HG02588 (cell line): ENCODE results near the gene TECPR2.
"Not testable (repeated sequence)": the region's sequence is repeated elsewhere in the genome, so short reads cannot be mapped to it uniquely, and the experiment has no call there.

Experiments used
- ATAC-seq: cut with Tn5 transposase; IDR thresholded peaks from one replicate; pipeline ENCODE4 v1.9.1; 2021; ENCODE audit warnings: mild to moderate bottlenecking, moderate library complexity; ENCODE audit not compliant: unreplicated experiment

The TECPR2 gene

DNA sequence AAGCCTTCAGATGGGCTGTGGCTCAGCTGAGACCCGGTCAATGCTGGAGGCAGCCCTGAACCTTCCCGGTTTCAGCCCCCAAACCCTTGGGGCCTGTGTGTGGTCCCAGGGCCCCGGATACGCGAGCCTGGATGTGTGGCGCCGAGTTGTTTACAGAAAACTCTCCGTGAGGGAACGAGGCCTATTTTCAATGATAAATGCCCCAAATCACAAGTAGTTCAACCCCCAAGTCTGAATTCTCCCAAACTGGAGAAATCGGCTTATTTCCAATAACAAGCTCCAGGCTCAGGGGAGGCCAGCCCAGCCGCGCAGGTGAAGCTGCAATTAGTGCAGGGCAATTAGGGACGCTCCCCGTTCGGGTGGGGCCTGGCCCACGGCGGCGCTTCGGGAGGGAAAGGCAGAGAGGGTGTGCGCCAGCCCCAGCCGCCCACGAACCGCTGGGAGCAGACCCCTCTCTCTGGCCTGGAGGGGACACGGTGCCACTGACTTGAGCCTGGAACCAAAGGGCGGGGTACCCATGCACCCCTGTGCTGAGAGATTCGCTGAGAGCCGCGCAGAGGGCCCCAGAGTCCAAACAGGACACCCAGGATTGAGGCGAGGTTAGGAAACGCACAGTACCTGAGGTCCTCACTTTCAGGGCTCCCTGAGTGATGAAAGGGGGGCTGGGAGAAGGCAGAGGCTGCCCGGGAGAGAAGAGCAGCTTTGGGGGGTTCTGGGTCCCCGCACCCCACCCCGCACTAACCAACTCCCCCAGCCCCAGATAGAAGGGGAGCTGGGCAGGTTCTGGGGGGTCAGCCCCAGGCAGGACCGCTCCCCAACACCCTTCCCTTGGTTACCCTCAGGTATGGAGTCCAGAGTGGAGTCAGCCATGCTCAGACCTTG, 161.1 kb downstream of the TECPR2 start:
- ATAC-seq: peak; percentile 6

DNA sequence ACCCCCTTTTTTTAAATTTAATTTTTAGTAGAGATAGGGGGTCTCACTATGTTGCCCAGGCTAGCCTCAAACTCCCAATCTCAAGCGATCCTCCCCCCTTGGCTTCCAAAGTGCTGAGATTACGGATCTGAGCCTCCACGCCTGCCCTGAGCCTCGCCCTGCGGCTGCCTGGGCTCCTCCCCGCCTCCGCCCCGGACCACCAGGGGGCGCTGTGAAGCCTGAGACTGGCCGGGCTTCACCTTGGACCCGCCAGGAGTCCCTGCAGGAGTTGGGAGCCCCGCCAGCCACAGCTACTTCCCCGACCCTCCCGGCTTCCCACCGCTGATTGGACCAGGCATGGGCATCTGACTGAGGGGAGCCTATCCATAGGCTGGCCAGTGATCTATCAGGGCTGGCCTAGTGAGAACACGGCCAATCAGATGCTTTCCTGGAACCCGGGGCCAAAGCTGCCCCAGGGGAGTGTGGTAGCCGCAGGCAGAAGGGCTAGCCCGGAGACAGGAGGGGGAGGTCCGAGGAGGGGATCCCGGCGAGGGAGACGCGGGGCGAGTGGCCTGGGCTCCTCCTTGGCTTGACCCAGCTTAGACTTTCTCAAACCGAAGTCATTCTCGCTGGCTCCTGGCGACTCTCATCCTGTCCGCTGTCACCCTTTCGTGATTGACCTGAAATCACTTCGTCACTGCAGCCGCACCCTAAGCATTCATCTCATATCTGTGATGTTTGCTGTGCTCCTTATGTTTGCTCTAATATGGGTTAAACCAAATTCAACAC, 161.9 kb downstream of the TECPR2 start:
- ATAC-seq: peak; percentile 96

DNA sequence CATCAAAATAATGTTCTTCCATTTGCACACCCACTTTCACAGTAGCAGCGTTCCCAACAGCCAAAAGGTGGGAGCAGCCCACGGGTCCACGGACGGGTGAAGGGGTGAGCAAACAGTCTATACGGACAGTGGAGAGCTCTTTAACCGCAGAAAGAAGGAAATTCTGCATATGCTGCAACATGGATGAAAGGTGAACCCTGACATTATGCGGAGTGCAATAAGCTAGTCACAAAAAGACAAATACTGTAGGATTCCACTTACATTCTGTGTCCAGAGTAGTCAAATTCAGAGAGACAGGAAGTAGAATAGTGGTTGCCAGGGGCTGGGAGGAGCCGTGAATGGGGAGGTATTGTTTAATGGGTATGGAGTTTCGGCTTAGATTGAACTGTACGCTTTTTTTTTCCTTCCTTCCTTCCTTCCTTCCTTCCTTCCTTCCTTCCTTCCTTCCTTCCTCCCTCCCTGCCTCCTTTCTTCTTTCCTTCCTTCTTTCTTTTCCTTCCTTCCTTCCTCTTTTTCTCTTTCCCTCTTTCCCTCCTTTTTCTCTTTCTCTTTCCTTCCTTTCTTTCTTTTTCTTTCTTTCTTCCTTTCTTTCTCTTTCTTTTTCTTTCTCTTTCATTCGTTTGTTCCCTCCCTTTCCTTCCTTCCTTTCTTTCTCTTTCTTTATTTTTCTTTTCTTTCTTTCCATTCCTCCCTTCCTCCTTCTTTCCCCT, 162.6 kb downstream of the TECPR2 start:
- ATAC-seq: peak; percentile 4

DNA sequence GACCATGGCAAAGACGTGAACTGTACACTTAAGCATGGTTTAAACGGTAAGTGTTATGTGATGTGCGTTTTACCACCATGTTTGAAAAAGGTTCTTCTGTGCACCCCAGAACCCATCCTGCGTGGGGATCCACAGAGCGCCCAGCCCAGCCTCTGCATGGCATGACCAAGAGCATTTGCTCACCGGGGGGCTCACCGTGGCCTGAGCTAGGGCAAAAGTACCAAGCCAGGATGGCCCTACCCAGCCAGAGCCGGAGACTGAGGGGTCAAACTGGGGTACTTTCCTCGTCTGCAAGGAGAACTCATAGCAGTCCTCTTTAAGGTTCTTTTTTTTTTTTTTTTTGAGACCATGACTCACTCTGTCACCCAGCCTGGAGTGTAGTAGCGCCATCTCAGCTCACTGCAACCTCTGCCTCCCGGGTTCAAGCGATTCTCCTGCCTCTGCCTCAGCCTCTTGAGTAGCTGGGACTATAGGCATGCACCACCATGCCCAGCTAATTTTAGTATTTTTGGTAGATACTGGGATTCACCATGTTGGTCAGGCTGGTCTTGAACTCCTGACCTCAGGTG, 163.3 kb downstream of the TECPR2 start:
- ATAC-seq: no peak

DNA sequence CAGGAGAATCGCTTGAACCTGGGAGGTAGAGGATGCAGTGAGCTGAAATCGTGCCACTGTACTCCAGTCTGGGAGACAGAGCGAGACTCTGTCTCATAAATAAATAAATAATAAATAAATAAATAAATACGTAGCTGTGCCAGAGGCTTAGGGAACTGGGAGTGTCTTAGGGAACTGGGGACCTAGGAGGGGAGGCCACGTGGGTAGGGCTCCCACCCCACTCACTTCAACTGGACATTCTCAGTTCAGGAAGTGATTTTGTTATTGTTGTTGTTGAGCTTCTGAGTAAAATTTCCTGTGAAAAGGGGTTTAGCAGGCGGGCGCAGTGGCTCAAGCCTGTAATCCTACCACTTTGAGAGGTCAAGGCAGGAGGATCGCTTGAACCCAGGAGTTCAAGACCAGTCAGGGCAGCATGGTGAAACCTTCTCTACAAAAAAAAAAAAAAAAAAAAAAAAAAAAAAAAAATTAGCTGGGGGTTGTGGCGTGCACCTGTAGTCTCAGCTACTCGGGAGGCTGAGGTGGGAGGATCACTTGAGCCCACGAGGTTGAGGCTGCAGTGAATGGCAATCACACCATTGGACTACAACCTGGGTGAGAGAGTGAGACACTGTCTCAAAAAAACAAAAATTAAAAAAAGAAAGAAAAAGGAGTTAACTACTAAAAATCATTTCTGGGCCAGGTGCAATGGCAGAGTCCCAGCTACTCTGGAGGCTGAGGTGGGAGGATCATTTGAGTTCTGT, 165.9 kb downstream of the TECPR2 start:
- no peak for ATAC-seq

DNA sequence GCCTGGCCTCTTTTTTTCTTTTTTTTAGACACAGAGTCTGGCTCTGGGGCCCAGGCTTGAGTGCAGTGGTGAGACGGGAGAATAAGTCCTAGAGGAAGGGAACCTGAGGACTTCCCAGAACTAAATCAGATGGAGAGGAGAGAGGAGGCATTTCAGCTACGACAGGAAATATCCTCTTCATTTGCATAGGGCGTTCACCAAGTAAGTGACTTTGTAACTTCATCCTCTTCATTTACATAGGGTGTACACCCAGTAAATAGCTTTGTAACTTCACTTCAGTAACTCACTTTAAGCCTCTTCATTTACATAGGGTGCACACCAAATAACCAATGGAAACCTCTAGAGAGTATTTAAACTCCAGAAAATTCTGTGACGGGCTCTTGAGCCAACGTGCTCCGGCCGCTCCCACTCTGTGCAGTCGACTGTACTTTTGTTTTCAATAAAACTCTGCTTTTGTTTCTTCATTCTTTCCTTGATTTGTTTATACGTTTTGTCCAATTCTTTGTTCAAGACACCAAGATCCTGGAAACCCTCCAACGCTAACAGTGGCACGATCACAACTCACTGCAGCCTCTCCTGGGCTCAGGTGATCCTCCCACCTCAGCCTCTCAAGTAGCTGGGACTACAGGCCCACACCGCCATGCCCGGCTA, 168.2 kb downstream of the TECPR2 start:
- no peak for ATAC-seq

DNA sequence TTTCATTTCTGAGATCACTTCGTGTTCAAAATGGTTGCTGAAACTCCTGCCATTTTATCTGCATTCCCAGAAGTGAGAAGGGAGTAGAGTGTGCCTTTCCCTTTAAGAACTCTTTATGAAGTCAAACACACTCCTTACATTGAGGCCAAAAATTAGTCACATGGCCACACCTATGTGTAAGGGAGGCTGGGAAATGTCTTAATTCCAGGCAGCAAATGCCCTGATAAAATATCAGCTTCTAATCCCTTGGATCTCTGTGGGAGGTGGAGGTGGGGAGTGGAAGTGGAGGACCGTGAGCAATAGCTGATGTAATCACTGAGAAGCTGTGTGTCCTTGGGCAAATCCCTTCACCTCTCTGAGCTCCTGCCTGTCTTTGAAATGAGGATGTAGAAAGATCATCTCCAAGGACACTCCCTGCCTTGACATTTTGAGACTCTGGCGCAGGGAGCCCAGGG, 169.5 kb downstream of the TECPR2 start:
- no peak for ATAC-seq

DNA sequence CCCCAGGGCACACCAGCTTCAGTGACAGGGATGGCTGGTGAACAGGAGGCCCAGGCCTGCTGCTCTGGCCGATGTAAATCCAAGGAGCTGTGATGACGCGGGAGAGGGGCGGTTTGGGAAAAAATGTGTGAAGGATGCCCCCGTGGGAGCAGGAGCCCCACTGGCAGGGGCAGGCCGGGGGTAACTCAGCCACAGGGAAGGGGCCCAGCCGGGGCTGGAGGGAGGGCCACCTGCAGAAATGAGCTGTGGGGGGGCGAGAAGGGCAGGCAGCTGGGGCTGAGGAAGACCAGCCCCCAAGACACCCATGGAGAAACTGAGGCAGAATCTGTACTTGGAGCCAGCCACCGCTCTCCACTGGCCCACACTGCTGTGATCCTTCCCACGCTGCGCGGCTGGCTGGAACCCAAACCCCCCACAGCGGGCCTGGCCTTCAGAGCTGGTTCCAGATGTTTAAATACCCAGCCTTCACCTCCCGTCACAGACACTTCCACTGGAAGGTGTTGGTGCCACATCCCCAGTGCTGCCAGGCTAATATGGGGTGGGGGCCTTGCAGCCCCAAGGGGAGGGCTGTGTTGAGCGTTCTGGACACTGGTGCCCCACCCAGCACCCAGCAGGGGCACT, 175.3 kb downstream of the TECPR2 start:
- ATAC-seq: no peak

DNA sequence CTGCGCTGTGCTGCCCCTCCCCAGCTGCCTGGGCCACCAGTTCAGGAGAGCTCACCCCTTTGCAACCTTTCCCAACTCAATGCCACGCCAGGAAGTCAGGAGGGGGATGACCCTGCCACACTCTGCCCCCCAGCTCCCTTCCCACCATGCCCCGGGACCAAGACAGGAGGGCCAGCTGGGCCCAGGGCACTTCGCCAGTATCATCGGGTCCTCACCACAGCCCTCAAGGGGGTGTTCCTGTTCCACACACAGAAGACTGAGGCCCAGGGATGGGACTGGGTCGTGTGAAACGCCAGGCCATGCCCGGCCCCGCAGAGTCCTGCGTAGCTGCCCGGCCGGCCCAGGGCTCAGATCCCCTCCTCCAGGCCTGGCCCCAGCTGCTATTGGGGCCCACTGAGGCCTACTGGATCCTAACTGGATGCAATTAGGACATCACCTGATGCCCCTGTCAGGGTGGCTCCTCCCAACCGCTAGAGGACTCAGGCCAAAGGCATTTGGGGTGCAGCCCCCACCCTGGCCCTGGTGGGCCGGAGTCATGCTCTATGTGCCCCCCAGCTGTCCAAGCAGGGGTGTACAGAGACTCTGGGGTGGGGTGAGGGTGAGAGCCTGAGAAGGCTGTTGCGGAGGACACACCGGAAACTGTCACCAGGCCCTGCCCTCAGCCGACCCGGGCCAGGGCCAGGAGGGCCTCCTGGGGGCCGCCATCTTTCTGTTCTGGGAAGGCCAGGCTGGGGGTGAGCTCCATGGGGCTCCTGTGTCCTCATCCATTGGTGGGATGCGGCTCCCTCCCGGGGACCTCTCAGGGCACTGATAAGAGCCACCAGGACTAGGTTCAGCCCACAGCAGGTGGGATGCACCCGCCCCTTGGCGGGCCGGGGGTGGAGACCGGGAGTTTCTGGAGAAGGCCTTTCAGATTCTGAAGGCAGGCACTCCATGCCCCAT, 176.1 kb downstream of the TECPR2 start:
- no peak for ATAC-seq

DNA sequence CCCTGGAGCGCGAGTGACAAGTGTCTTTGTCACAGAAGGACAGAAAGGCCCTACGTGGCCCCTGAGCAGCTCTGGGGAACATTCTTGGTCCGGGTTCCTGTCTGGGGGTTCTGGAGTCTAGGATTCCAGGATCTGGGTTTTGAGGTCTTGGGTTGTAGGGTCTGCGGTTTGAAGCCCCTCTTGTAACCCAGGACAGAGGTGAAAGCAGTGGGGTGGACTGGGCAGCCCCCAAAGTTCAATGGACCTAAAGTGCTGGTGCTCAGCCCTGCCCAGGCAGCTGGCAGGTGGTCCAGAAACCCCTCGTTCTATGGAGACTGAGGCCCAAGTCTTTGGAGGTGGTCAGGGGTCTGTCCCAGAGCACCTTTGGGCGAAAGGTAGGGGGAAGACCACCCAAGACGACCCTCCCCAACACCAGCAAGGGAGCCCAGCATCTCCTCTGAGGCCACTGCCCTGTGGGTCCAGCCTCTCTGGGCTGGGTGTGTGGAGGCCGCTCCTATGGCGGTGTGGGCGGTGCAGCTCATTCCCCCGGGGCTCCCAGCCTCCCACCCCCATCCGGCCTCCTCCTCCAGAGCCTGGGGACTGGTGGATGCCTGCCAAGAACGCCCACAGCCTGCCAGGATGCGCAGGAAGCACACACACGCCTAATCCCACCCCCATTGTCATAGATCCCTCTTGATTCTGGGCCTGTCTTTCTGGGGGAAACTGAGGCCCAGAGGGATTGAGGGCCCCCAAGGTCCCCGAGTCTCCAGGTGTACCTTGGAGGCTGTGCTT, 177.0 kb downstream of the TECPR2 start:
- no peak for ATAC-seq

DNA sequence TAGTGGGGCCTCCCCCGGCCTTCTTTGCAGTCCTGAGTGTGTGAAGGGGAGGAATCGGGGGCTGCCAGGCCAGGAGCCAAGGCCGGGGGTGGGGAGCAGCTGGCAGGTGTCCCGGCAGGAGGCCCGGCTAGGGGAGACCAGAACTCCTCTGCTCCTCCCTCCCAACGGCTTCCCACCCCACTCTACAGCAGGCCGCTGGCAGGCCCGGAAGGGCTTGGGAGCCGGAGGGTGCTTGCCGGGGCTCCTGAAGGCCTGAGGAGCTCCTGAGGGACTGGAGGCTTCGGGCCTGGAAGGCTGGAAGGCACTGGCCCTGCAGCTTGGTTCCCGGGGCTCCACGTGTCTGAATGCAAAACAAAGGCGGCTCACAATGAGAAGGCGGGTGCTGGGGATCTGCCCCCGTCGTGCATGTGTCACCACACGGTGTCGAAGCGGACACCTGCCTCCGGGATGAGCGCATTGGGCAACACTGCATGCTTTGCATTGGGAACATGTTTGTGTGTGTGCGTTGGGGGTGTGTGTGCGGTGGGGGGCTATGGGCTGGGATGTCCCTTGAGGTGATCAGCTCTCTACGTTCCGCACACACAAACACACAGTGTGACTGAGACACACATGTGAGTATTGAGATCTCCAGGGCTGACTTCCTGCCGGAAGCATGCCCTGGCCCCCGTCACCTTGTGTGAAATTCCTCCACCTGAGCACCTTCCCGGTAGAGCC, 177.7 kb downstream of the TECPR2 start:
- no peak for ATAC-seq

DNA sequence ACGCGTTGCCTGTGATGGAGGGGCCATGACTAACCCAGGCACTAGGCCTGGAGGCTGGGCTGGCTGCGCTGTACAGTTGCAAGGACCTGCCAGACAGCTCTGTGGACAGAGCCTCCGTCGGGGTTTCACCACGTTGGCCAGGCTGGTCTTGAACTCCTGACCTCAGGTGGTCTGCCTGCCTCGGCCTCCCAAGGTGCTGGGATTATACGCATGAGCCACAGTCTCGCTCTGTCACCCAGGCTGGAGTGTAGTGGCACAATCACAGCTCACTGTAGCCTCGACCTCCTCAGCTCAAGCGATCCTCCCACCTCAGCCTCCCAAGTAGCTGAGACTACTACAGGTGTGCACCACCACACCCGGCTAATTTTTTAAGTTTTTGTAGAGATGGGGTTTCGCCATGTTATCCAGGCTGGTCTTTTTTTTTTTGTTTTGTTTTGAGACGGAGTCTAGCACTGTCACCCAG, 178.3 kb downstream of the TECPR2 start:
- not testable (repeated sequence) for ATAC-seq

DNA sequence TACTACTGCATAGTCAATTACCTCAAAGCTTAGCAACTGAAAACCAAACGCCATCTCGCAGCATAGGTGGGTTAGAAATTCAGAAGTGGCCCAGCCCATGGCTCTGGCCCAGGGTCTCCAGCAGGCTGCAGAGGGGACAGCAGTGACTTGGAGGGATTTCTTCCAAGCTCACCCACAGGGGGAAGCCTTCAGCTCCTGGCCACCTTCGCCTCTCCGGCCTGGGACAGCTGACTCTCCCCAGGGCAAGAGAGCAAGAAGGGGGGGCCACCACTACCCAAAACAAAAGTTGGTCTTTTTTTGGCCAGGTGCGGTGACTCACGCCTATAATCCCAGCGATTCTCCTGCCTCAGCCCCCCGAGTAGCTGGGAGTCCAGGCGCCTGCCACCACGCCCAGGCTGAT, 179.0 kb downstream of the TECPR2 start:
- no peak for ATAC-seq

DNA sequence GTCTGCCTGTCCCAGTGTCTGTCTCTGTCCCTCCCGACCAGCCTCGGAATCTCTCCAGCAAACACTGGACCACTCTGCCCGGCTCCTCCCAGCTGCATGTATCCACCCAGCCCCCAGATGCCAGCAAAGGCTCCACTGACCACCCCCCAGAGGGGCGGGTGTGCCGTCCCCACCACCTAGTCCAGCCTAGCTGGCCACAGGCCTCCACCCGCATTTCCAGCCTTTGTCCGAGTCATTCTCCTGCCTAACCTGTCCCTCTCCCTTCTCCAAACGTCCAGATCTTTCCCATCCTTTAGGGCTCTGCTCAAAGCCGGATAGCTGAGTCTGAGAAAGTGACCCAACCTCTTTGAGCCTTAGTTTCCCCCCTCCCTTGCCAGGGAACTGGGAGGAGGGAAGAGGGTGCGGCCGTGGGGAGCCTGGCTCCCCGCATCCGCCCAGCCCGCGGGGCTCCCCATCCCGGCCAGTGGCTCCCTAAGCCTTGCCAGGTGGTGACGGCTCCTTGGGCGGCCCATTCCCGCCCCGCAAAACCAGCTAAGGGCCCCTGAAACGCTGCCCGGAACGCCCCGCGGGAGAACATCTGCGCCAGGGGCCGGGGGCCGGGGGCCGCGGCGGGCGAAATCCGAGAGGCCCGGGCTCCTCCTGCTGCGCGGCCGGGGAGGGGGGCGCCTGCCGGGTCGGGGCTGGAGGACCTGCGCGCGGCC, 181.5 kb downstream of the TECPR2 start:
- no peak for ATAC-seq

DNA sequence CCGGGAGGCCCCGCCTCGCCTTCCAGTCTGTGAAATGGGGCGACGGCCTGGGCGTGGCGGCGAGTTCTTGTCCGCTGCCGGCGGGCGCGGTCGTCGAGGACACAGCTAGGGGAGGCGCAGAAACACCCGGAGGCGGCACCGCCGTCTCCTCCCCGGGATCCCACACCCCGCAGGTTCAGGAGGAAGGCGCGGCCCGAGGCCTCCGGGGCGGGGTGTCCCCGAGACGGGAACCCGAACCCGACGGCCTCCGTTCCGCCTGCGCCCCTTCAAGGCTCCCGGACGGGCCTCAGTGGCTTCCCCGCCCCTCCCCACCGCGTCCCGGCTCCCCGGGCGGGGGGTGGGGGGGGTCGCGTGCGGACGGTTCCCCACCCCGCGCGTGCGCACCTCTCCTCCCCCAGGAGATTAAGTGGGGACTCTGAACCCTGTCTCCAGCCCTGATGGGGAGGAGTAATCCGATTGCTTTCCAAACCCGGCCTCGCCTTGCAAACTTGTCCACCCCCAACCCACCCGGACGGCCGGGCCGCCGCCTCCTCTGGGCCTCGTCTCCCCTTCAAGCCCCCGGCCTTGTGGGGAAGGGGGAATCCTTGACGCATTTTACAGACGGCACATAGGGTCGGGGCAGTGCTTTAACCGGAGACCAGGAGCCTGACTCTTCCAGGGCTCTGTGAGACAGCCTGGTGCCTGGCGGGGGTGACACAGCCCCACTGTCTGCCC, 182.2 kb downstream of the TECPR2 start:
- ATAC-seq: no peak
